SK-N-SH (cell line): ENCODE measurements around the gene ING2. TPM values are rescaled to one million over a fixed set of nuclear protein-coding genes. Genes with fewer than 3 reads are reported as not detected.
A peak's percentile ranks its signal among the peaks of the same experiment; 100 is the strongest.

Experiments used
- CTCF ChIA-PET: fragments of 300-600, 350-600 bp; formaldehyde crosslinking; extraction: SDS; loops from one replicate; lab custom pipeline; 2021; lab: Yijun Ruan, JAX
- POLR2A ChIA-PET: fragments of 350-600 bp; sonication (Branson Sonifier 250); formaldehyde crosslinking; extraction: SDS; loops from one replicate; lab custom pipeline; 2020; ENCODE audit warnings: antibody characterized with exemption, inconsistent platforms; lab: Yijun Ruan, JAX
- DNase-seq: peaks from one replicate; pipeline ENCODE4 v3.0.0; 2012
- H2AFZ ChIP-seq: fragments of 200-600 bp; sonication (generic); 2 replicates; pipeline ENCODE4 v1.8.1; 2016; ENCODE audit warnings: antibody characterized with exemption, mild to moderate bottlenecking, low read depth
- H3F3A ChIP-seq: fragments of 200-600 bp; sonication (generic); replicated peaks from 2 replicates; pipeline ENCODE3; 2016; ENCODE audit warnings: antibody characterized with exemption, mild to moderate bottlenecking; ENCODE audit not compliant: insufficient read depth
- H3K27ac ChIP-seq, 2 experiments: fragments of 200-500 bp in 1 of 2; fragments of 200-600 bp in 1 of 2; sonication (Bioruptor generic) in 1 of 2; sonication (generic), shearing (Covaris generic) in 1 of 2; 2 replicates each; pipeline versions ENCODE4 v1.5.1 to v1.6.1; 2014 to 2016; ENCODE audit warnings: low read depth in 2 of 2, inconsistent platforms in 1 of 2, low read length in 1 of 2, mild to moderate bottlenecking in 1 of 2, mixed read lengths in 1 of 2
- H3K27me3 ChIP-seq: fragments of 200-600 bp; sonication (generic), shearing (Covaris generic); 2 replicates; pipeline ENCODE4 v1.6.1; 2016; ENCODE audit warnings: mixed run types; ENCODE audit not compliant: insufficient read depth
- H3K36me3 ChIP-seq, 2 experiments: fragments of 200-500 bp in 1 of 2; fragments of 200-600 bp in 1 of 2; sonication (Bioruptor generic) in 1 of 2; sonication (generic) in 1 of 2; replicated peaks in 1 of 2; 2 replicates each; pipeline versions ENCODE3 to v1.5.1; 2014 to 2016; ENCODE audit warnings: low read length in 1 of 2, mild to moderate bottlenecking in 1 of 2; ENCODE audit not compliant: insufficient read depth in 2 of 2, control insufficient read depth in 1 of 2
- H3K4me1 ChIP-seq, 2 experiments: fragments of 200-500 bp in 1 of 2; fragments of 200-600 bp in 1 of 2; sonication (Bioruptor generic) in 1 of 2; sonication (generic), shearing (Covaris generic) in 1 of 2; 2 replicates each; pipeline versions ENCODE4 v1.5.1 to v1.6.1; 2014 to 2016; ENCODE audit warnings: low read depth in 1 of 2, low read length in 1 of 2, mixed run types in 1 of 2; ENCODE audit not compliant: insufficient read depth in 2 of 2, control insufficient read depth in 1 of 2
- H3K4me2 ChIP-seq: fragments of 200-600 bp; sonication (generic), shearing (Covaris generic); 2 replicates; pipeline ENCODE4 v1.6.1; 2017; ENCODE audit warnings: mixed run types
- H3K4me3 ChIP-seq, 2 experiments: fragments of 200-500 bp in 1 of 2; fragments of 200-600 bp in 1 of 2; sonication (Bioruptor generic) in 1 of 2; sonication (generic), shearing (Covaris generic) in 1 of 2; 2 replicates each; pipeline versions ENCODE4 v1.5.1 to v1.8.1; 2014 to 2016; ENCODE audit warnings: low read depth in 2 of 2, inconsistent platforms in 1 of 2, low read length in 1 of 2, mild to moderate bottlenecking in 1 of 2, mixed read lengths in 1 of 2, moderate library complexity in 1 of 2
- H3K79me2 ChIP-seq: fragments of 200-600 bp; sonication (generic); 2 replicates; pipeline ENCODE4 v1.8.1; 2017; ENCODE audit warnings: mild to moderate bottlenecking; ENCODE audit not compliant: insufficient read depth
- H3K9ac ChIP-seq: fragments of 200-600 bp; sonication (generic); 2 replicates; pipeline ENCODE4 v1.6.1; 2017; ENCODE audit warnings: mixed run types
- H3K9me2 ChIP-seq: fragments of 200-600 bp; sonication (generic); 2 replicates; pipeline ENCODE4 v1.6.1; 2017; ENCODE audit warnings: mixed run types
- H3K9me3 ChIP-seq: fragments of 200-600 bp; sonication (generic); 2 replicates; pipeline ENCODE4 v1.6.1; 2017; ENCODE audit warnings: mixed run types, mild to moderate bottlenecking, moderate library complexity
- H4K20me1 ChIP-seq: fragments of 200-600 bp; sonication (generic); 2 replicates; pipeline ENCODE4 v1.6.1; 2017; ENCODE audit warnings: mild to moderate bottlenecking, mixed run types; ENCODE audit not compliant: insufficient read depth
- CTCF ChIP-seq: fragments of 200-600 bp; sonication (generic); IDR thresholded peaks from 2 replicates; pipeline ENCODE4 v1.6.1; 2017; ENCODE audit warnings: antibody characterized with exemption, mild to moderate bottlenecking, moderate library complexity
- ELF1 ChIP-seq: IDR thresholded peaks from 2 replicates; pipeline ENCODE4 v1.4.0; 2012
- FOSL2 ChIP-seq: IDR thresholded peaks from 2 replicates; pipeline ENCODE4 v1.4.0; 2012; ENCODE audit warnings: low read depth, mild to moderate bottlenecking, moderate library complexity, borderline replicate concordance
- FOXJ3 ChIP-seq: sonication (generic); formaldehyde crosslinking; IDR thresholded peaks from 2 replicates; pipeline ENCODE4 v1.5.1; 2020; ENCODE audit warnings: mild to moderate bottlenecking, missing genetic modification reagents
- FOXM1 ChIP-seq: IDR thresholded peaks from 2 replicates; pipeline ENCODE4 v1.4.0; 2012; ENCODE audit warnings: low read depth, mild to moderate bottlenecking
- GABPA ChIP-seq: IDR thresholded peaks from 2 replicates; pipeline ENCODE4 v1.4.0; 2012; ENCODE audit warnings: low read depth, mild to moderate bottlenecking
- GATA2 ChIP-seq: sonication (generic); formaldehyde crosslinking; IDR thresholded peaks from 2 replicates; pipeline ENCODE4 v1.5.0; 2020; ENCODE audit warnings: mild to moderate bottlenecking, missing genetic modification reagents
- MAX ChIP-seq: IDR thresholded peaks from 2 replicates; pipeline ENCODE4 v1.4.0; 2012; ENCODE audit warnings: low read depth
- MXI1 ChIP-seq: IDR thresholded peaks from 2 replicates; pipeline ENCODE4 v1.6.1; 2012; ENCODE audit warnings: mild to moderate bottlenecking, low read depth, low read length, improper control_type of control experiment
- PBX3 ChIP-seq: IDR thresholded peaks from 2 replicates; pipeline ENCODE4; 2012
- REST ChIP-seq: IDR thresholded peaks from 2 replicates; pipeline ENCODE4 v1.6.1; 2012; ENCODE audit warnings: mild to moderate bottlenecking, low read depth, low read length, moderate library complexity
- RFX5 ChIP-seq: IDR thresholded peaks from 2 replicates; pipeline ENCODE4 v1.6.1; 2012; ENCODE audit warnings: mild to moderate bottlenecking, improper control_type of control experiment, low read length
- TCF12 ChIP-seq: IDR thresholded peaks from 2 replicates; pipeline ENCODE4 v1.4.0; 2012
- YY1 ChIP-seq: IDR thresholded peaks from 2 replicates; pipeline ENCODE4 v1.4.0; 2012; ENCODE audit warnings: low read depth, mild to moderate bottlenecking
- WGBS: methylation state at CpG from one replicate; pipeline ENCODE4 v1.1.6; 2017; ENCODE audit warnings: low lambda C conversion rate; 5-methylcytosine and 5-hydroxymethylcytosine counted together
- polyA plus RNA-seq, 3 experiments: library from polyadenylated mRNA; depleted of rRNA; stranded (reverse); fragments of >200 nt; gene quantifications; 2 replicates each; pipeline ENCODE4 v1.2.3, GENCODE V29; 2012

Gene ING2
- polyA plus RNA-seq, 1 of the 3 experiments (the other 2 are of a cell fraction) = 15.1 TPM

GRCh38 chr4:183468210-183469095 is 36.4 kb upstream of the ING2 start:
- Histone ChIP-seq H4K20me1 (no peaks in the 10 kb centered on the region), H3K9me3 (no peaks in the 10 kb centered on the region), H2AFZ (no peak overlapping the region), H3K27me3 (no peaks in the 10 kb centered on the region), H3K9ac (no peak overlapping the region), H3K36me3 (no peaks in the 10 kb centered on the region), H3K4me1 (no peaks in the 10 kb centered on the region), H3F3A (no peaks in the 10 kb centered on the region), H3K27ac (no peak overlapping the region), H3K4me2 (no peak overlapping the region), H3K79me2 (no peaks in the 10 kb centered on the region), H3K4me3 (no peak overlapping the region)
- no peak for DNase-seq
- WGBS = 45% methylated on average over 7 of the region's 7 CpGs
- ChIA-PET CTCF (interaction anchor here (0.7 to 1.6 kb wide), 3 partner anchors 131 to 700 kb away, joined by 3 to 4 read pairs (median 4); no protein-coding TSS in a partner anchor), POLR2A (no interaction called here)
- TF ChIP-seq FOXJ3 (CRISPR knock-in tag) (no peak), TCF12 (no peak), MXI1 (no peak)
- TF ChIP-seq, all 33 proteins: peak for 0
- no peaks in the 10 kb centered on the region for H3K9me2 ChIP-seq

GRCh38 chr4:183469285-183469684 is 35.6 kb upstream of the ING2 start:
- H3K79me2 ChIP-seq = no peaks in the 10 kb centered on the region
- H3K4me2 ChIP-seq = no peak overlapping the region
- no peak overlapping the region for H3K9ac ChIP-seq
- WGBS = 87% methylated on average over 1 of the region's 1 CpG
- no peaks in the 10 kb centered on the region for H3K9me3 ChIP-seq
- no peak for DNase-seq
- no peak overlapping the region for H3K4me3 ChIP-seq
- no peaks in the 10 kb centered on the region for H3K4me1 ChIP-seq
- no peaks in the 10 kb centered on the region for H3K27me3 ChIP-seq
- peak overlapping the region in 1 of 2 experiments; percentile 30; a peak in 1 of 4 replicates for H3K27ac ChIP-seq
- POLR2A ChIA-PET = no interaction called here
- TF ChIP-seq YY1 (no peak), PBX3 (peak; percentile 53), TCF12 (peak; percentile 50)
- CTCF ChIA-PET = interaction anchor here (1.0 to 1.6 kb wide), 2 partner anchors 130 to 133 kb away, joined by 4 to 5 read pairs; no protein-coding TSS in a partner anchor
- H3F3A ChIP-seq = no peaks in the 10 kb centered on the region
- no peaks in the 10 kb centered on the region for H3K9me2 ChIP-seq
- H3K36me3 ChIP-seq = no peaks in the 10 kb centered on the region
- no peak overlapping the region for H2AFZ ChIP-seq
- H4K20me1 ChIP-seq = no peaks in the 10 kb centered on the region

GRCh38 chr4:183469936-183470335 is 34.9 kb upstream of the ING2 start:
- H3K9me2 ChIP-seq = no peaks in the 10 kb centered on the region
- H3K79me2 ChIP-seq = no peaks in the 10 kb centered on the region
- POLR2A ChIA-PET = no interaction called here
- H3K4me2 ChIP-seq = no peak overlapping the region
- H3K27me3 ChIP-seq = no peaks in the 10 kb centered on the region
- H3F3A ChIP-seq = no peaks in the 10 kb centered on the region
- DNase-seq = no peak
- H2AFZ ChIP-seq = no peak overlapping the region
- H3K9me3 ChIP-seq = no peaks in the 10 kb centered on the region
- no peaks in the 10 kb centered on the region for H3K4me1 ChIP-seq
- H3K4me3 ChIP-seq = no peak overlapping the region
- H3K9ac ChIP-seq = no peak overlapping the region
- H3K36me3 ChIP-seq = no peaks in the 10 kb centered on the region
- no peak for TF ChIP-seq GATA2 (CRISPR knock-in tag)
- no peak for TF ChIP-seq CTCF
- peak; percentile 20; the same call in 1 of the 2 replicates for TF ChIP-seq FOSL2
- no peak for TF ChIP-seq ELF1
- no peak for TF ChIP-seq REST
- no peak for TF ChIP-seq GABPA
- no peak for TF ChIP-seq MAX
- TF ChIP-seq RFX5 = no peak
- TF ChIP-seq TCF12 = peak; percentile 22; the same call in 1 of the 2 replicates
- no peak for TF ChIP-seq FOXM1
- peak overlapping the region in 1 of 2 experiments; percentile 30; a peak in 1 of 4 replicates for H3K27ac ChIP-seq
- 51% methylated on average over 2 of the region's 2 CpGs for WGBS
- no peaks in the 10 kb centered on the region for H4K20me1 ChIP-seq
- CTCF ChIA-PET = interaction anchor here (0.7 to 2.3 kb wide), 5 partner anchors 16 to 133 kb away, joined by 3 to 11 read pairs (median 4); partner anchors contain the start of gene CDKN2AIP
